Progenitor cell of endocrine pancreas (in vitro differentiated cells): Measurements from ENCODE around the gene ACTMAP. TPM values are rescaled to one million over a fixed set of nuclear protein-coding genes. Genes with fewer than 3 reads are reported as not detected.

Source experiments
- DNase-seq: peaks from one replicate; pipeline ENCODE4 v3.0.0; 2021; ENCODE audit warnings: low spot score; ENCODE audit not compliant: unreplicated experiment
- H3K27ac Mint-ChIP-seq: 2 replicates; pipeline ENCODE4 v1.8.0; 2021; ENCODE audit warnings: mild to moderate bottlenecking, moderate library complexity, mixed read lengths
- H3K27me3 Mint-ChIP-seq: 2 replicates; pipeline ENCODE4 v1.8.0; 2021; ENCODE audit warnings: mixed read lengths
- H3K36me3 Mint-ChIP-seq: 2 replicates; pipeline ENCODE4 v1.8.0; 2022; ENCODE audit warnings: mixed read lengths; ENCODE audit not compliant: insufficient read depth
- H3K4me1 Mint-ChIP-seq: 2 replicates; pipeline ENCODE4 v1.8.0; 2021; ENCODE audit warnings: low read depth, mixed read lengths
- H3K4me3 Mint-ChIP-seq: 2 replicates; pipeline ENCODE4 v1.8.0; 2021; ENCODE audit warnings: low read depth, mild to moderate bottlenecking, moderate library complexity, mixed read lengths
- H3K9me3 Mint-ChIP-seq: 2 replicates; pipeline ENCODE4 v1.8.0; 2021; ENCODE audit warnings: low read depth, mixed read lengths
- CTCF ChIP-seq: fragments of 200-600 bp; sonication (generic); IDR thresholded peaks from one replicate; pipeline ENCODE4 v1.5.0; 2021; ENCODE audit warnings: antibody characterized with exemption, mild to moderate bottlenecking; ENCODE audit not compliant: unreplicated experiment
- total RNA-seq: library from RNA; stranded (reverse); gene quantifications from 2 replicates; pipeline ENCODE4 v1.2.1, GENCODE V29; 2021

The ACTMAP gene
- total RNA-seq, 1 donor from 2014 or later: 22.5 TPM

- TF ChIP-seq CTCF: no peak
- Mint-ChIP-seq H3K36me3 (peaks cover under 1% of the 10 kb centered on the region), H3K4me1 (peaks cover 2% of the 10 kb centered on the region), H3K4me3 (no peak overlapping the region), H3K27ac (no peak overlapping the region), H3K9me3 (no peaks in the 10 kb centered on the region), H3K27me3 (no peaks in the 10 kb centered on the region)
- DNase-seq: no peak
Observed at GRCh38 chr19:40743926-40744325, 6.4 kb downstream of the ACTMAP start.

- Mint-ChIP-seq H3K9me3 (no peaks in the 10 kb centered on the region), H3K36me3 (peaks cover 1% of the 10 kb centered on the region), H3K27ac (no peak overlapping the region), H3K27me3 (no peaks in the 10 kb centered on the region), H3K4me3 (no peak overlapping the region), H3K4me1 (no peaks in the 10 kb centered on the region)
- no peak for TF ChIP-seq CTCF
- DNase-seq: no peak
Observed at GRCh38 chr19:40742886-40743285, 7.4 kb downstream of the ACTMAP start.

- peaks cover 4% of the 10 kb centered on the region for H3K36me3 Mint-ChIP-seq
- H3K4me1 Mint-ChIP-seq: no peaks in the 10 kb centered on the region
- no peak overlapping the region for H3K27ac Mint-ChIP-seq
- no peak overlapping the region for H3K4me3 Mint-ChIP-seq
- H3K27me3 Mint-ChIP-seq: no peaks in the 10 kb centered on the region
- H3K9me3 Mint-ChIP-seq: no peaks in the 10 kb centered on the region
- no peak for TF ChIP-seq CTCF
- DNase-seq: no peak
Observed at GRCh38 chr19:40742477-40742876, 7.8 kb downstream of the ACTMAP start.

- H3K27ac Mint-ChIP-seq: peak overlapping the region; percentile 79
- H3K4me3 Mint-ChIP-seq: no peak overlapping the region
- no peaks in the 10 kb centered on the region for H3K9me3 Mint-ChIP-seq
- no peaks in the 10 kb centered on the region for H3K27me3 Mint-ChIP-seq
- TF ChIP-seq CTCF: no peak
- no peak for DNase-seq
- H3K4me1 Mint-ChIP-seq: no peaks in the 10 kb centered on the region
- H3K36me3 Mint-ChIP-seq: peaks cover 5% of the 10 kb centered on the region
Observed at GRCh38 chr19:40741527-40742390, 8.5 kb downstream of the ACTMAP start.

- Mint-ChIP-seq H3K27ac (peak overlapping the region; percentile 21), H3K9me3 (no peaks in the 10 kb centered on the region), H3K36me3 (peaks cover 5% of the 10 kb centered on the region), H3K4me1 (no peaks in the 10 kb centered on the region), H3K4me3 (no peak overlapping the region), H3K27me3 (no peaks in the 10 kb centered on the region)
- no peak for DNase-seq
- TF ChIP-seq CTCF: no peak
Observed at GRCh38 chr19:40740747-40741146, 9.5 kb downstream of the ACTMAP start.
